ENCODE results near the gene RBMS3. TPM values are rescaled to one million over a fixed set of nuclear protein-coding genes. Genes with fewer than 3 reads are reported as not detected.
"Not testable (repeated sequence)": the region's sequence is repeated elsewhere in the genome, so short reads cannot be mapped to it uniquely, and the experiment has no call there.

RBMS3 gene
- total RNA-seq, 1 experiment from 2014 or later, result 7.4 TPM

GRCh38 chr3:29465836-29466235 is 185.0 kb downstream of the RBMS3 start:
- Histone ChIP-seq H3K9me3 (no peaks in the 10 kb centered on the region), H3K36me3 (ENCODE audit: control insufficient read depth, insufficient read depth, low read length) (no peaks in the 10 kb centered on the region), H3K27me3 (replicated peaks; ENCODE audit: control insufficient read depth, insufficient read depth, low read length) (no peaks in the 10 kb centered on the region), H3K4me3 (ENCODE audit: low read depth, low read length) (no peak overlapping the region), H3K4me1 (no peaks in the 10 kb centered on the region)
- intact Hi-C loops (cut with micrococcal nuclease; ENCODE audit: unreplicated experiment), result no loop called here
- POLR2A ChIA-PET, result no interaction called here
- TF ChIP-seq, protein P1, sequence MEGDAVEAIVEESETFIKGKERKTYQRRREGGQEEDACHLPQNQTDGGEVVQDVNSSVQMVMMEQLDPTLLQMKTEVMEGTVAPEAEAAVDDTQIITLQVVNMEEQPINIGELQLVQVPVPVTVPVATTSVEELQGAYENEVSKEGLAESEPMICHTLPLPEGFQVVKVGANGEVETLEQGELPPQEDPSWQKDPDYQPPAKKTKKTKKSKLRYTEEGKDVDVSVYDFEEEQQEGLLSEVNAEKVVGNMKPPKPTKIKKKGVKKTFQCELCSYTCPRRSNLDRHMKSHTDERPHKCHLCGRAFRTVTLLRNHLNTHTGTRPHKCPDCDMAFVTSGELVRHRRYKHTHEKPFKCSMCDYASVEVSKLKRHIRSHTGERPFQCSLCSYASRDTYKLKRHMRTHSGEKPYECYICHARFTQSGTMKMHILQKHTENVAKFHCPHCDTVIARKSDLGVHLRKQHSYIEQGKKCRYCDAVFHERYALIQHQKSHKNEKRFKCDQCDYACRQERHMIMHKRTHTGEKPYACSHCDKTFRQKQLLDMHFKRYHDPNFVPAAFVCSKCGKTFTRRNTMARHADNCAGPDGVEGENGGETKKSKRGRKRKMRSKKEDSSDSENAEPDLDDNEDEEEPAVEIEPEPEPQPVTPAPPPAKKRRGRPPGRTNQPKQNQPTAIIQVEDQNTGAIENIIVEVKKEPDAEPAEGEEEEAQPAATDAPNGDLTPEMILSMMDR (IDR thresholded peaks at IDR 0.05; ENCODE audit: insufficient read depth in 1 of 2, low read depth in 1 of 2, low read length in 1 of 2, severe bottlenecking in 1 of 2, unreplicated experiment in 1 of 2), result no peak
- BruUV-seq (replicated peaks), result no TSS peak
- Mint-ChIP-seq H3K27me3 (ENCODE audit: insufficient read depth, unreplicated experiment) (no peaks in the 10 kb centered on the region), H3K4me3 (ENCODE audit: unreplicated experiment) (no peak overlapping the region), H3K9me3 (ENCODE audit: unreplicated experiment) (no peaks in the 10 kb centered on the region), H3K36me3 (ENCODE audit: insufficient read depth, unreplicated experiment) (no peaks in the 10 kb centered on the region), H3K27ac (ENCODE audit: unreplicated experiment) (no peak overlapping the region), H3K4me1 (ENCODE audit: low read depth, unreplicated experiment) (no peaks in the 10 kb centered on the region)
- no peak for DNase-seq
- CTCF ChIA-PET, result no interaction called here

DNA sequence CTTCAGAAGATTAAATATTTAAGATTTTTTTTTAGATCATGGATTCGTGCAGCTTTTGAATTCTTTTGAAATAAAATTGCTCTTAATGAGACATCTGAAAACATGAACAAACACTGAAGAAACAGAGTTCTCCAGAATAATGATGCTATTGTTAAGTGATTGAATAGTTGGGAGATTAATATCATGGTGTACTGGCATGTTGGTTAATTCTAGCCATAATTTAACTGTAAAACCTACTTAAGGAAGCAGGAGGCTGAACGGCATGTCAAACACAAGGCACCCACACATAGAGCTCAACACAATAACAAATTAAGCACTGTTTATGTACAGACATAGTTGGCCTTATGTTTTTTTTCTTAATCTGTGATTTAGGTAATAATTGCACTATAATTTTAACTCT is 185.6 kb downstream of the RBMS3 start:
- Histone ChIP-seq H3K4me1 (no peaks in the 10 kb centered on the region), H3K4me3 (ENCODE audit: low read depth, low read length) (no peak overlapping the region), H3K36me3 (ENCODE audit: control insufficient read depth, insufficient read depth, low read length) (no peaks in the 10 kb centered on the region), H3K9me3 (no peaks in the 10 kb centered on the region), H3K27me3 (replicated peaks; ENCODE audit: control insufficient read depth, insufficient read depth, low read length) (no peaks in the 10 kb centered on the region)
- BruUV-seq (replicated peaks), result no TSS peak
- ChIA-PET CTCF (no interaction called here), POLR2A (no interaction called here)
- H3K9me3 Mint-ChIP-seq (ENCODE audit: unreplicated experiment), result no peaks in the 10 kb centered on the region
- no peak for DNase-seq
- no peak overlapping the region for H3K27ac Mint-ChIP-seq (ENCODE audit: unreplicated experiment)
- no peaks in the 10 kb centered on the region for H3K36me3 Mint-ChIP-seq (ENCODE audit: insufficient read depth, unreplicated experiment)
- intact Hi-C loops (cut with micrococcal nuclease; ENCODE audit: unreplicated experiment), result no loop called here
- no peak overlapping the region for H3K4me3 Mint-ChIP-seq (ENCODE audit: unreplicated experiment)
- TF ChIP-seq, protein P1 (IDR thresholded peaks at IDR 0.05; ENCODE audit: insufficient read depth in 1 of 2, low read depth in 1 of 2, low read length in 1 of 2, severe bottlenecking in 1 of 2, unreplicated experiment in 1 of 2), result no peak
- no peaks in the 10 kb centered on the region for H3K27me3 Mint-ChIP-seq (ENCODE audit: insufficient read depth, unreplicated experiment)
- H3K4me1 Mint-ChIP-seq (ENCODE audit: low read depth, unreplicated experiment), result no peaks in the 10 kb centered on the region

GRCh38 chr3:29468187-29468586 is 187.3 kb downstream of the RBMS3 start:
- Histone ChIP-seq H3K36me3 (ENCODE audit: control insufficient read depth, insufficient read depth, low read length) (no peaks in the 10 kb centered on the region), H3K4me3 (ENCODE audit: low read depth, low read length) (no peak overlapping the region), H3K9me3 (no peaks in the 10 kb centered on the region), H3K4me1 (no peaks in the 10 kb centered on the region), H3K27me3 (replicated peaks; ENCODE audit: control insufficient read depth, insufficient read depth, low read length) (no peaks in the 10 kb centered on the region)
- no peak overlapping the region for H3K4me3 Mint-ChIP-seq (ENCODE audit: unreplicated experiment)
- H3K27me3 Mint-ChIP-seq (ENCODE audit: insufficient read depth, unreplicated experiment), result no peaks in the 10 kb centered on the region
- CTCF ChIA-PET, result no interaction called here
- H3K9me3 Mint-ChIP-seq (ENCODE audit: unreplicated experiment), result no peaks in the 10 kb centered on the region
- H3K4me1 Mint-ChIP-seq (ENCODE audit: low read depth, unreplicated experiment), result no peaks in the 10 kb centered on the region
- no peak for DNase-seq
- no peak overlapping the region for H3K27ac Mint-ChIP-seq (ENCODE audit: unreplicated experiment)
- no TSS peak for BruUV-seq (replicated peaks)
- H3K36me3 Mint-ChIP-seq (ENCODE audit: insufficient read depth, unreplicated experiment), result no peaks in the 10 kb centered on the region
- TF ChIP-seq, protein P1 (IDR thresholded peaks at IDR 0.05; ENCODE audit: insufficient read depth in 1 of 2, low read depth in 1 of 2, low read length in 1 of 2, severe bottlenecking in 1 of 2, unreplicated experiment in 1 of 2), result no peak
- POLR2A ChIA-PET, result no interaction called here
- intact Hi-C loops (cut with micrococcal nuclease; ENCODE audit: unreplicated experiment), result no loop called here

DNA sequence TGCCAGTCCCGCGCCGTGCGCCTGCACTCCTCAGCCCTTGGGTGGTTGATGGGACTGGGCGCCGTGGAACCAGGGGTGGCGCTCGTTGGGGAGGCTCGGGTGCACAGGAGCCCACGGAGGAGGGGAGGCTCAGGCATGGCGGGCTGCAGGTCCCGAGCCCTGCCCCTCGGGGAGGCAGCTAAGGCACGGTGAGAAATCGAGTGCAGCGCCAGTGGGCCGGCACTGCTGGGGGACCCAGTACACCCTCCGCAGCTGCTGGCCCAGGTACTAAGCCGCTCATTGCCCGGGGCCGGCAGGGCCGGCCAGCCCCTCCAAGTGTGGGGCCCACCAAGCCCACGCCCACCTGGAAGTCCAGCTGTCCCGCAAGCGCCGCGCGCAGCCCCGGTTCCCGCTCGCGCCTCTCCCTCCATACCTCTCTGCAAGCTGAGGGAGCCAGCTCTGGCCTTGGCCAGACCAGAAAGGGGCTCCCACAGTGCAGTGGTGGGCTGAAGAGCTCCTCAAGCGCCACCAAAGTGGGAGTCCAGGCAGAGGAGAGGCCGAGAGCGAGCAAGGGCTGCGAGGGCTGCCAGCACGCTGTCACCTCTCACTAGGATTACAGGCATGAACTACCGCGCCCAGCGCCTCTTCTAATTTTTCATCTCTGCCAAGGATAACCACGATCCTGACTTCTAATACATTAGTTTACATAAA is 192.8 kb downstream of the RBMS3 start:
- H3K4me3 Mint-ChIP-seq (ENCODE audit: unreplicated experiment); H3K4me3 ChIP-seq (ENCODE audit: low read depth, low read length); H3K27me3 ChIP-seq (replicated peaks; ENCODE audit: control insufficient read depth, insufficient read depth, low read length); H3K9me3 Mint-ChIP-seq (ENCODE audit: unreplicated experiment); H3K36me3 ChIP-seq (ENCODE audit: control insufficient read depth, insufficient read depth, low read length); H3K27me3 Mint-ChIP-seq (ENCODE audit: insufficient read depth, unreplicated experiment); intact Hi-C loops (cut with micrococcal nuclease; ENCODE audit: unreplicated experiment); DNase-seq; H3K27ac Mint-ChIP-seq (ENCODE audit: unreplicated experiment); H3K36me3 Mint-ChIP-seq (ENCODE audit: insufficient read depth, unreplicated experiment); H3K9me3 ChIP-seq; CTCF ChIA-PET; BruUV-seq (replicated peaks); H3K4me1 Mint-ChIP-seq (ENCODE audit: low read depth, unreplicated experiment); H3K4me1 ChIP-seq; POLR2A ChIA-PET: not testable (repeated sequence)

Measured in Caco-2 (cell line).